Smooth muscle cell (in vitro differentiated cells): ENCODE data around the gene UNC5B. TPM values are rescaled to one million over a fixed set of nuclear protein-coding genes. Genes with fewer than 3 reads are reported as not detected.

Source experiments
- DNase-seq: peaks from one replicate; lab custom pipeline; 2025; ENCODE audit not compliant: unreplicated experiment; lab: John Stamatoyannopoulos, UW
- H2AFZ ChIP-seq: fragments of 200-600 bp; sonication (generic); 2 replicates; pipeline ENCODE4 v1.6.0; 2016; ENCODE audit warnings: antibody characterized with exemption, low read depth, mild to moderate bottlenecking
- H3F3A ChIP-seq: fragments of 200-600 bp; sonication (generic); 2 replicates; pipeline ENCODE4 v1.6.0; 2017; ENCODE audit warnings: antibody characterized with exemption, low read depth
- H3K27ac ChIP-seq: fragments of 200-600 bp; sonication (generic); 2 replicates; pipeline ENCODE4 v1.5.1; 2016; ENCODE audit warnings: low read depth, mild to moderate bottlenecking
- H3K27me3 ChIP-seq: fragments of 200-600 bp; sonication (generic); 2 replicates; pipeline ENCODE4 v1.6.1; 2016; ENCODE audit warnings: low read depth, mild to moderate bottlenecking
- H3K36me3 ChIP-seq: fragments of 200-600 bp; sonication (generic); 2 replicates; pipeline ENCODE4 v1.5.1; 2016; ENCODE audit warnings: low read depth
- H3K4me1 ChIP-seq: fragments of 200-600 bp; sonication (generic); 2 replicates; pipeline ENCODE4 v1.5.1; 2016; ENCODE audit warnings: low read depth
- H3K4me2 ChIP-seq: fragments of 200-600 bp; sonication (generic); 2 replicates; pipeline ENCODE4 v1.6.0; 2016; ENCODE audit warnings: mild to moderate bottlenecking
- H3K4me3 ChIP-seq: fragments of 200-600 bp; sonication (generic); 2 replicates; pipeline ENCODE4 v1.5.1; 2016; ENCODE audit warnings: mild to moderate bottlenecking
- H3K79me2 ChIP-seq: fragments of 200-600 bp; sonication (generic); 2 replicates; pipeline ENCODE4 v1.6.0; 2016; ENCODE audit warnings: low read depth, mild to moderate bottlenecking
- H3K9ac ChIP-seq: fragments of 200-600 bp; sonication (generic); 2 replicates; pipeline ENCODE4 v1.6.0; 2016; ENCODE audit warnings: low read depth
- H3K9me3 ChIP-seq: fragments of 200-600 bp; sonication (generic); replicated peaks from 2 replicates; pipeline ENCODE4 v1.5.1; 2016; ENCODE audit warnings: low read depth
- H4K20me1 ChIP-seq: fragments of 200-600 bp; sonication (generic); 2 replicates; pipeline ENCODE4 v1.6.0; 2016; ENCODE audit warnings: low read depth
- WGBS: methylation state at CpG from one replicate; pipeline ENCODE4 v1.1.7; 2016; ENCODE audit warnings: low lambda C conversion rate; 5-methylcytosine and 5-hydroxymethylcytosine counted together
- polyA plus RNA-seq: library from polyadenylated mRNA; unstranded; fragments of >200 nt; fragmentation: Nextera tagmentation; extraction: Ambion mirVana; gene quantifications from 2 replicates; pipeline ENCODE4 v1.2.1, GENCODE V29; 2016
- total RNA-seq: library from RNA; depleted of rRNA; stranded (reverse); fragments of >200 nt; gene quantifications from 2 replicates; pipeline ENCODE4 v1.2.3, GENCODE V29; 2014
- TF ChIP-seq, protein P1 (sequence below): fragments of 200-600 bp; sonication (generic); IDR thresholded peaks from 2 replicates; pipeline ENCODE4 v1.5.1; 2017; ENCODE audit warnings: borderline replicate concordance, mild to moderate bottlenecking, antibody characterized with exemption; ENCODE audit not compliant: insufficient read depth, poor library complexity, severe bottlenecking

Gene UNC5B
- total and polyA plus RNA-seq, 2 experiments from 2014 or later, result 89.6 to 142 TPM

- DNase-seq, result peak; percentile 27
- Histone ChIP-seq H3K4me1 (peaks cover 13% of the 10 kb centered on the region), H3F3A (peaks cover 7% of the 10 kb centered on the region), H3K27ac (no peak within 1 kb of the TSS), H3K4me3 (peak within 1 kb of the TSS; percentile 87), H3K9me3 (no peaks in the 10 kb centered on the region), H3K36me3 (no peaks in the 10 kb centered on the region), H3K4me2 (peak within 1 kb of the TSS; percentile 94), H3K79me2 (no peaks in the 10 kb centered on the region), H3K27me3 (no peaks in the 10 kb centered on the region), H2AFZ (no peak within 1 kb of the TSS), H4K20me1 (no peaks in the 10 kb centered on the region), H3K9ac (peak within 1 kb of the TSS; percentile 62)
- 5% methylated on average over 35 of the region's 62 CpGs for WGBS
- TF ChIP-seq, protein P1, sequence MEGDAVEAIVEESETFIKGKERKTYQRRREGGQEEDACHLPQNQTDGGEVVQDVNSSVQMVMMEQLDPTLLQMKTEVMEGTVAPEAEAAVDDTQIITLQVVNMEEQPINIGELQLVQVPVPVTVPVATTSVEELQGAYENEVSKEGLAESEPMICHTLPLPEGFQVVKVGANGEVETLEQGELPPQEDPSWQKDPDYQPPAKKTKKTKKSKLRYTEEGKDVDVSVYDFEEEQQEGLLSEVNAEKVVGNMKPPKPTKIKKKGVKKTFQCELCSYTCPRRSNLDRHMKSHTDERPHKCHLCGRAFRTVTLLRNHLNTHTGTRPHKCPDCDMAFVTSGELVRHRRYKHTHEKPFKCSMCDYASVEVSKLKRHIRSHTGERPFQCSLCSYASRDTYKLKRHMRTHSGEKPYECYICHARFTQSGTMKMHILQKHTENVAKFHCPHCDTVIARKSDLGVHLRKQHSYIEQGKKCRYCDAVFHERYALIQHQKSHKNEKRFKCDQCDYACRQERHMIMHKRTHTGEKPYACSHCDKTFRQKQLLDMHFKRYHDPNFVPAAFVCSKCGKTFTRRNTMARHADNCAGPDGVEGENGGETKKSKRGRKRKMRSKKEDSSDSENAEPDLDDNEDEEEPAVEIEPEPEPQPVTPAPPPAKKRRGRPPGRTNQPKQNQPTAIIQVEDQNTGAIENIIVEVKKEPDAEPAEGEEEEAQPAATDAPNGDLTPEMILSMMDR, result peak; percentile 47
Observed at GRCh38 chr10:71319042-71319799, 106.9 kb downstream of the UNC5B start, which contains the start of gene SLC29A3. Gene SLC29A3 (plus strand): TSS chr10:71319259. CDS start chr10:71319310, 51 bp downstream.

- H3K4me2 ChIP-seq, result peak overlapping the region; percentile 94
- H2AFZ ChIP-seq, result no peak overlapping the region
- H3K79me2 ChIP-seq, result no peaks in the 10 kb centered on the region
- H3K4me3 ChIP-seq, result peak overlapping the region; percentile 87
- H3K27ac ChIP-seq, result no peak overlapping the region
- TF ChIP-seq, protein P1, result no peak
- no peak for DNase-seq
- peaks cover 7% of the 10 kb centered on the region for H3F3A ChIP-seq
- 42% methylated on average over 8 of the region's 8 CpGs for WGBS
- H3K4me1 ChIP-seq, result peaks cover 13% of the 10 kb centered on the region
- H3K36me3 ChIP-seq, result no peaks in the 10 kb centered on the region
- no peaks in the 10 kb centered on the region for H3K27me3 ChIP-seq
- H3K9ac ChIP-seq, result no peak overlapping the region
- H4K20me1 ChIP-seq, result no peaks in the 10 kb centered on the region
- H3K9me3 ChIP-seq, result no peaks in the 10 kb centered on the region
Observed at GRCh38 chr10:71319800-71320392, 107.5 kb downstream of the UNC5B start.

DNA sequence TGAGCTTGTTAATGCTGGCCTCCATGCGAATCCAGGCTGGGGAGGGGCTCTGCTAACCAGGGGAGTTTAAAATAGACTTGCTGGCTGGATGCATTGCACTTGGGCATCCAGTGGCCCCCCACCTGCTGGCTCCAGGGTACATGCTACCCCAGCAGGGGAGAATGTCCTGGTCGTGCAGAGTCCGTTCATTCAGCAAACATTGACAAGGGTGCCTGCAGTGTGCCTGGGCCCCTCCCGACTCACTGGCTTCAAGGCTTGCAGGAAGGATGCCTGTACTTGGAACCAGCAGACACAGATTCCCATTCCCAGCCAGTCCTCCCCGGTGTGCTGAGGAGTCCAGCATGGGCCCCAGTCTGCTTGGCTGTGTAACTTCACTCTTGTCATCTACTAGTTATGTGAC is 108.2 kb downstream of the UNC5B start:
- no peaks in the 10 kb centered on the region for H3K36me3 ChIP-seq

More for the DNA sequence above, 108.2 kb downstream of the UNC5B start:
- H3K9me3 ChIP-seq, result no peaks in the 10 kb centered on the region
- peaks cover 4% of the 10 kb centered on the region for H3F3A ChIP-seq
- no peak overlapping the region for H3K4me2 ChIP-seq
- H3K4me1 ChIP-seq, result peaks cover 12% of the 10 kb centered on the region
- TF ChIP-seq, protein P1, result no peak
- no peak overlapping the region for H3K9ac ChIP-seq
- H3K27ac ChIP-seq, result no peak overlapping the region
- no peak overlapping the region for H3K4me3 ChIP-seq
- no peaks in the 10 kb centered on the region for H4K20me1 ChIP-seq
- no peak for DNase-seq
- WGBS, result 93% methylated on average over 5 of the region's 5 CpGs
- no peaks in the 10 kb centered on the region for H3K79me2 ChIP-seq
- no peak overlapping the region for H2AFZ ChIP-seq
- H3K27me3 ChIP-seq, result no peaks in the 10 kb centered on the region
